ENCODE data around the gene ADAM22.
A peak's percentile ranks its signal among the peaks of the same experiment; 100 is the strongest.
"Not testable (repeated sequence)": the region's sequence is repeated elsewhere in the genome, so short reads cannot be mapped to it uniquely, and the experiment has no call there.

ADAM22 gene

DNA sequence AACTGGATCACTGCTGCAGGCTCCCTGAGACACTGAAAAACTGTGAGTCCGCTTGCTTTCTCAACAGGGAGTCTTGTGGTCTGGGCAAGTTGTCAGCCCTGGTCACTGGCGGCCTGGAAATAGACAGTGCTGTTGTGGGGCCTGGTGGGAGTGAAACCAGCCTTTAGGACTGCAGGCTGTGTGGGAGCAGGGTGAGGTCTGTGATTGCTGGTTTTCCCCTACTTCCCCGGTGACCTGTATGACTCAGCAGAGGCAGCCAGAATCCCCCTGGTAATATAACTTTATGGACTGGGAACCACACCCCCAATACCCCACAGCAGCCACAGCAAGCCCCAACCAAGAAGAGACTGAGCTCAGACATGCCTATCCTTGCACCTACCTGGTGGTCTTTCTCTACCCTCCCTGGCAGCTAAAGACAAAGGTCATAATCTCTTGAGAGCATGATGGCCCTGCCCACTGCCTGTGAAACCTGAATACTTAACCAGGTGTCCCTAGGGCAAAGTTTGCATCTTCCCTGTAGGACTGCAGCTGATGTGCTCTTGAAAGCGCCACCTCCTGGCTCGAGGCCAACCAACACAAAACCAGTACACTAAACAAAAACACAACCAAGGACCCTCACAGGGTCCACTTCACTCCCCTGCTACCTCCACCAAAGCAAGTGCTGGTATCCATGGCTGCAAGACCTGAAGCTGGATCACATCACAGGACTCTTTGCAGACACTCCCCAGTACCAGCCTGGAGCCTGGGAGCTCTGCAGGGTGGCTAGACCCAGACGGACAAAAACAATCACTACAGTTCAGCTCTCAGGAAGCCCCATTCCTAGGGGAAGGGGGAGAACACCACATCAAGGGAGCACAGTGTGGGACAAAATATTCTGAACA, 7.2 kb upstream of the ADAM22 start:
- Histone ChIP-seq H3K4me1 (ENCODE audit: control insufficient read depth, insufficient read depth, low read length) (peaks cover 10% of the 10 kb centered on the region), H3K9me3 (ENCODE audit: control insufficient read depth, insufficient read depth, low read length) (no peaks in the 10 kb centered on the region), H3K36me3 (ENCODE audit: control insufficient read depth, insufficient read depth, low read length) (no peaks in the 10 kb centered on the region), H3K4me3 (ENCODE audit: low read depth, low read length) (peak overlapping the region; percentile 13), H3K9ac (ENCODE audit: low read depth, low read length) (peak overlapping the region; percentile 47), H3K27me3 (ENCODE audit: control insufficient read depth, insufficient read depth, low read length) (peaks cover 2% of the 10 kb centered on the region)

DNA sequence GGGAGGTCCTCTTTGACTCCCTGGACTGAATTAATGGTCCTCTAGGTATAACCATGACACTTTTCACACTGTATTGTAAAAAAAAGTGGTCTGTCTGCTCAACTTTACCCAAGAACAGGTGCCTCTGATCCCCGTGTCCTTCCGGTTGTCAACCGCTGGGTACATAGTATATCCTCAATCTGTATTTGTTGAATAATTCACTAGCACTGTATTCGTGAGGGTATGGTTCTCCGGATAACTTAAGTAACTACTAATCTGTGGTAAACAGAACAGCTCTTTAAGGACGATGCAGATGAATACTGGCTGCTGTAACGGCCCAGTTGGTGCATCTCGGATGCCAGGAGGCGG, 472 bp upstream of the ADAM22 start:
- Histone ChIP-seq H3K4me3 (ENCODE audit: low read depth, low read length) (peak overlapping the region; percentile 85), H3K36me3 (ENCODE audit: control insufficient read depth, insufficient read depth, low read length) (no peaks in the 10 kb centered on the region), H3K27me3 (ENCODE audit: control insufficient read depth, insufficient read depth, low read length) (peaks cover 22% of the 10 kb centered on the region), H3K9me3 (ENCODE audit: control insufficient read depth, insufficient read depth, low read length) (no peaks in the 10 kb centered on the region), H3K9ac (ENCODE audit: low read depth, low read length) (no peak overlapping the region), H3K4me1 (ENCODE audit: control insufficient read depth, insufficient read depth, low read length) (no peaks in the 10 kb centered on the region)

- Histone ChIP-seq H3K4me1 (ENCODE audit: control insufficient read depth, insufficient read depth, low read length) (no peaks in the 10 kb centered on the region), H3K9me3 (ENCODE audit: control insufficient read depth, insufficient read depth, low read length) (no peaks in the 10 kb centered on the region), H3K4me3 (ENCODE audit: low read depth, low read length) (peak overlapping the region; percentile 85), H3K27me3 (ENCODE audit: control insufficient read depth, insufficient read depth, low read length) (peaks cover 22% of the 10 kb centered on the region), H3K9ac (ENCODE audit: low read depth, low read length) (peak overlapping the region; percentile 47), H3K36me3 (ENCODE audit: control insufficient read depth, insufficient read depth, low read length) (no peaks in the 10 kb centered on the region)
Measured at GRCh38 chr7:87934699-87935383, 790 bp downstream of the ADAM22 start.

- Histone ChIP-seq H3K9ac (ENCODE audit: low read depth, low read length) (no peak overlapping the region), H3K27me3 (ENCODE audit: control insufficient read depth, insufficient read depth, low read length) (peaks cover 22% of the 10 kb centered on the region)
Measured at GRCh38 chr7:87935384-87935706, 1.3 kb downstream of the ADAM22 start.

GRCh38 chr7:87941138-87941537, 7.1 kb downstream of the ADAM22 start:
- Histone ChIP-seq H3K36me3 (ENCODE audit: control insufficient read depth, insufficient read depth, low read length) (no peaks in the 10 kb centered on the region), H3K9ac (ENCODE audit: low read depth, low read length) (no peak overlapping the region), H3K9me3 (ENCODE audit: control insufficient read depth, insufficient read depth, low read length) (no peaks in the 10 kb centered on the region), H3K27me3 (ENCODE audit: control insufficient read depth, insufficient read depth, low read length) (no peaks in the 10 kb centered on the region), H3K4me1 (ENCODE audit: control insufficient read depth, insufficient read depth, low read length) (no peaks in the 10 kb centered on the region), H3K4me3 (ENCODE audit: low read depth, low read length) (no peak overlapping the region)

More at GRCh38 chr7:87935384-87935706, 1.3 kb downstream of the ADAM22 start:
- no peaks in the 10 kb centered on the region for H3K36me3 ChIP-seq (ENCODE audit: control insufficient read depth, insufficient read depth, low read length)
- peak overlapping the region; percentile 85 for H3K4me3 ChIP-seq (ENCODE audit: low read depth, low read length)
- H3K4me1 ChIP-seq (ENCODE audit: control insufficient read depth, insufficient read depth, low read length) = no peaks in the 10 kb centered on the region
- no peaks in the 10 kb centered on the region for H3K9me3 ChIP-seq (ENCODE audit: control insufficient read depth, insufficient read depth, low read length)

DNA sequence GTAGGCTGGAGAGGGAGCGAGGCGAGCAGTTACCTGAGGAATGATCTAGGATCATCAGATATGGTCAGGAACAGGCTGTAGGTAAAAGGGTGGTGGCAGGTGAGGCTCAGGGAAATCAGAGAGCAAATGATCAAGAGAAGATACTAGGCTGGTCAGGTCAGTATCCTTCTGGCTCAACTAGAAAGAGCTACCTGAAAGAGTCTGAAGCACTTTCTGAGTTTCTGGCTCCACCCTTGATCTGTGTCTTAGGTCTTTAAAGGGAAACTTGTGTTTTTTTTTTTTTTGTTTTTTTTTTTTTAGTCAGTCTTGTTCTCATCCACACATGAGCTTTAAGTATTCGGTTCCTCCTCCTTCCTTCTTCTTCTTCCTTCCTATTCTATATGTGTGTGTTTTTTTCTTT, 10.5 kb downstream of the ADAM22 start:
- H3K9ac ChIP-seq (ENCODE audit: low read depth, low read length) = no peak overlapping the region
- H3K4me1 ChIP-seq (ENCODE audit: control insufficient read depth, insufficient read depth, low read length) = no peaks in the 10 kb centered on the region
- no peaks in the 10 kb centered on the region for H3K36me3 ChIP-seq (ENCODE audit: control insufficient read depth, insufficient read depth, low read length)
- no peaks in the 10 kb centered on the region for H3K9me3 ChIP-seq (ENCODE audit: control insufficient read depth, insufficient read depth, low read length)
- H3K4me3 ChIP-seq (ENCODE audit: low read depth, low read length) = no peak overlapping the region
- H3K27me3 ChIP-seq (ENCODE audit: control insufficient read depth, insufficient read depth, low read length) = no peaks in the 10 kb centered on the region

DNA sequence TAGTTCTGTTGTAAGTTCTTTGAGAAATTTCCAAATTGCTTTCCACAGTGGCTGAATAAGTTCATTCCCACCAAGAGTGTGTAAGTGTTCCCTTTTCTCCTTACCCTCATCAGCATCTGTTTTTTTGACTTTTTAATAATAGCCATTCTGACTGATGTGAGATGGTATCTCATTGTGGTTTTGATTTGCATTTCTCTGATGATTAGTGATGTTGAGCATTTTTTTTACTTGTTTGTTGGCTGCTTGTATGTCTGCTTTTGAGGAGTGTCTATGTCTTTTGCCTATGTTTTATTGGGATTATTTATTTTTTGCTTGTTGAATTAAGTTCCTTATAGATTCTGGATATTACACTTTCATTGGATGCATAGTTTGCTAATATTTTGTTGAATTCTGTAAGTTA, 11.9 kb downstream of the ADAM22 start:
- not testable (repeated sequence) for H3K4me3 ChIP-seq (ENCODE audit: low read depth, low read length); H3K36me3 ChIP-seq (ENCODE audit: control insufficient read depth, insufficient read depth, low read length); H3K27me3 ChIP-seq (ENCODE audit: control insufficient read depth, insufficient read depth, low read length); H3K9ac ChIP-seq (ENCODE audit: low read depth, low read length); H3K4me1 ChIP-seq (ENCODE audit: control insufficient read depth, insufficient read depth, low read length); H3K9me3 ChIP-seq (ENCODE audit: control insufficient read depth, insufficient read depth, low read length)

GRCh38 chr7:87948371-87948770, 14.3 kb downstream of the ADAM22 start:
- Histone ChIP-seq H3K4me1 (ENCODE audit: control insufficient read depth, insufficient read depth, low read length) (no peaks in the 10 kb centered on the region), H3K9ac (ENCODE audit: low read depth, low read length) (no peak overlapping the region), H3K9me3 (ENCODE audit: control insufficient read depth, insufficient read depth, low read length) (no peaks in the 10 kb centered on the region), H3K4me3 (ENCODE audit: low read depth, low read length) (no peak overlapping the region), H3K27me3 (ENCODE audit: control insufficient read depth, insufficient read depth, low read length) (no peaks in the 10 kb centered on the region), H3K36me3 (ENCODE audit: control insufficient read depth, insufficient read depth, low read length) (no peaks in the 10 kb centered on the region)

GRCh38 chr7:87959336-87959735, 25.3 kb downstream of the ADAM22 start:
- Histone ChIP-seq H3K4me1 (ENCODE audit: control insufficient read depth, insufficient read depth, low read length) (no peaks in the 10 kb centered on the region), H3K27me3 (ENCODE audit: control insufficient read depth, insufficient read depth, low read length) (no peaks in the 10 kb centered on the region), H3K36me3 (ENCODE audit: control insufficient read depth, insufficient read depth, low read length) (no peaks in the 10 kb centered on the region), H3K4me3 (ENCODE audit: low read depth, low read length) (no peak overlapping the region), H3K9ac (ENCODE audit: low read depth, low read length) (no peak overlapping the region), H3K9me3 (ENCODE audit: control insufficient read depth, insufficient read depth, low read length) (no peaks in the 10 kb centered on the region)

- H3K9ac ChIP-seq (ENCODE audit: low read depth, low read length) = no peak overlapping the region
- H3K36me3 ChIP-seq (ENCODE audit: control insufficient read depth, insufficient read depth, low read length) = no peaks in the 10 kb centered on the region
- no peaks in the 10 kb centered on the region for H3K27me3 ChIP-seq (ENCODE audit: control insufficient read depth, insufficient read depth, low read length)
- no peaks in the 10 kb centered on the region for H3K9me3 ChIP-seq (ENCODE audit: control insufficient read depth, insufficient read depth, low read length)
- H3K4me1 ChIP-seq (ENCODE audit: control insufficient read depth, insufficient read depth, low read length) = no peaks in the 10 kb centered on the region
- no peak overlapping the region for H3K4me3 ChIP-seq (ENCODE audit: low read depth, low read length)
Measured at GRCh38 chr7:87960239-87960638, 26.2 kb downstream of the ADAM22 start.

- H3K9ac ChIP-seq (ENCODE audit: low read depth, low read length) = no peak overlapping the region
- H3K27me3 ChIP-seq (ENCODE audit: control insufficient read depth, insufficient read depth, low read length) = no peaks in the 10 kb centered on the region
- no peaks in the 10 kb centered on the region for H3K4me1 ChIP-seq (ENCODE audit: control insufficient read depth, insufficient read depth, low read length)
- H3K36me3 ChIP-seq (ENCODE audit: control insufficient read depth, insufficient read depth, low read length) = no peaks in the 10 kb centered on the region
- H3K4me3 ChIP-seq (ENCODE audit: low read depth, low read length) = no peak overlapping the region
- no peaks in the 10 kb centered on the region for H3K9me3 ChIP-seq (ENCODE audit: control insufficient read depth, insufficient read depth, low read length)
Measured at GRCh38 chr7:87961754-87962153, 27.7 kb downstream of the ADAM22 start.

DNA sequence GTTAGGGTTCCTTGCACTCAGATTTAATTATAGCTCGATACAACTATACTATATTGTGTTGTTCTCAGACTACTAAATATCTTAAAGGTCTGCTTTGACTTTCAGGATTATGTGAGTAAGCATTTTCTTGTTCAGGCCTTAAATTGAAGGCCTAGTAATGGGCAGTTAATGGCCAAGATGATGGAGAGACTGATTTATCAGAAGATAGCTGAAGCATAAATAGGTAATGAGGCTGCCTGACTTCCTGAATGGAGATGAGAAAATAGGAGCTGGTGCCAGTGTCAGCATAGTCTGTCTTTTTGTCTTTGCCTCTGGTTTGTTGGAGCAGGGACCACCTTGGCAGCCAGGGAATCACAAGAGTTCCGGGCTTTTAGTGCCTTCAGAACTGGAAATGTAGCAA, 32.2 kb downstream of the ADAM22 start:
- Histone ChIP-seq H3K4me3 (ENCODE audit: low read depth, low read length) (no peak overlapping the region), H3K4me1 (ENCODE audit: control insufficient read depth, insufficient read depth, low read length) (no peaks in the 10 kb centered on the region), H3K36me3 (ENCODE audit: control insufficient read depth, insufficient read depth, low read length) (no peaks in the 10 kb centered on the region), H3K9ac (ENCODE audit: low read depth, low read length) (no peak overlapping the region), H3K9me3 (ENCODE audit: control insufficient read depth, insufficient read depth, low read length) (no peaks in the 10 kb centered on the region), H3K27me3 (ENCODE audit: control insufficient read depth, insufficient read depth, low read length) (no peaks in the 10 kb centered on the region)
